Natural killer cell (primary cell): Measurements from ENCODE around the gene TTYH1. TPM values are rescaled to one million over a fixed set of nuclear protein-coding genes. Genes with fewer than 3 reads are reported as not detected.

Experiments
- ATAC-seq, 3 donors: fragments of 150-1000 bp in 2 of 3; fragments of 200-7000 bp in 1 of 3; cut with Tn5 transposase; 1 replicate in 1 of 3; 2 replicates in 2 of 3; pipeline ENCODE4 v1.10.0; 2021; ENCODE audit warnings: mild to moderate bottlenecking in 2 of 3, moderate library complexity in 2 of 3
- DNase-seq, 2 donors: peaks; one replicate each; pipeline versions ENCODE4 v3.0.0 to v3.0.0-alpha.2; 2013 to 2021; ENCODE audit warnings: mixed read lengths in 1 of 2
- H3K27ac ChIP-seq: one replicate; pipeline ENCODE4 v1.5.1; 2013; ENCODE audit warnings: mild to moderate bottlenecking, low read length
- H3K27me3 ChIP-seq: one replicate; pipeline ENCODE4 v1.6.1; 2013; ENCODE audit warnings: low read length; ENCODE audit not compliant: control insufficient read depth, insufficient read depth
- H3K36me3 ChIP-seq: one replicate; pipeline ENCODE4 v1.6.1; 2013; ENCODE audit warnings: low read length; ENCODE audit not compliant: control insufficient read depth, insufficient read depth
- H3K4me1 ChIP-seq: one replicate; pipeline ENCODE4 v1.6.1; 2013; ENCODE audit warnings: low read length; ENCODE audit not compliant: control insufficient read depth, insufficient read depth
- H3K4me3 ChIP-seq: one replicate; pipeline ENCODE4 v1.5.1; 2013; ENCODE audit warnings: low read length
- H3K9me3 ChIP-seq: one replicate; pipeline ENCODE4 v1.6.1; 2013; ENCODE audit warnings: low read length; ENCODE audit not compliant: control insufficient read depth, insufficient read depth
- H3K27ac Mint-ChIP-seq, 2 donors: one replicate each; pipeline ENCODE4 v1.8.0; 2022; ENCODE audit warnings: mild to moderate bottlenecking in 2 of 2, mixed read lengths in 2 of 2, moderate library complexity in 1 of 2
- H3K27me3 Mint-ChIP-seq, 2 donors: one replicate each; pipeline ENCODE4 v1.8.0; 2022; ENCODE audit warnings: low read depth in 2 of 2, mixed read lengths in 2 of 2
- H3K36me3 Mint-ChIP-seq: one replicate; pipeline ENCODE4 v1.8.0; 2022; ENCODE audit warnings: mixed read lengths
- H3K4me1 Mint-ChIP-seq, 2 donors: one replicate each; pipeline ENCODE4 v1.8.0; 2022; ENCODE audit warnings: mixed read lengths in 2 of 2
- H3K4me3 Mint-ChIP-seq: one replicate; pipeline ENCODE4 v1.8.0; 2022; ENCODE audit warnings: mild to moderate bottlenecking, moderate library complexity, mixed read lengths
- H3K9me3 Mint-ChIP-seq, 2 donors: one replicate each; pipeline ENCODE4 v1.8.0; 2022; ENCODE audit warnings: mixed read lengths in 2 of 2
- WGBS: methylation state at CpG from one replicate; pipeline ENCODE4 v1.1.7; 2013; ENCODE audit warnings: missing lambda C conversion rate; ENCODE audit not compliant: insufficient coverage; 5-methylcytosine and 5-hydroxymethylcytosine counted together
- intact Hi-C: fragments of 100-400 bp; cut with micrococcal nuclease; formaldehyde crosslinking; loops from one replicate; pipeline ENCODE4 v1.14.2; 2022
- total RNA-seq, 4 donors: library from RNA; stranded (reverse); fragments of 120-200 nt in 1 of 4; gene quantifications; one replicate each; pipeline versions ENCODE4 v1.2.3 to v1.2.4, GENCODE V29; 2013 to 2022
- TF ChIP-seq, protein P1 (sequence below): fragments of 200-600 bp; IDR thresholded peaks from one replicate; pipeline ENCODE4 v1.8.0; 2022; ENCODE audit warnings: antibody characterized with exemption

The TTYH1 gene
- total RNA-seq, 3 donors from 2014 or later (not counting 1 experiment from before 2014, with no cell fraction given) = 0.59 to 0.84 (median 0.65) TPM

DNA sequence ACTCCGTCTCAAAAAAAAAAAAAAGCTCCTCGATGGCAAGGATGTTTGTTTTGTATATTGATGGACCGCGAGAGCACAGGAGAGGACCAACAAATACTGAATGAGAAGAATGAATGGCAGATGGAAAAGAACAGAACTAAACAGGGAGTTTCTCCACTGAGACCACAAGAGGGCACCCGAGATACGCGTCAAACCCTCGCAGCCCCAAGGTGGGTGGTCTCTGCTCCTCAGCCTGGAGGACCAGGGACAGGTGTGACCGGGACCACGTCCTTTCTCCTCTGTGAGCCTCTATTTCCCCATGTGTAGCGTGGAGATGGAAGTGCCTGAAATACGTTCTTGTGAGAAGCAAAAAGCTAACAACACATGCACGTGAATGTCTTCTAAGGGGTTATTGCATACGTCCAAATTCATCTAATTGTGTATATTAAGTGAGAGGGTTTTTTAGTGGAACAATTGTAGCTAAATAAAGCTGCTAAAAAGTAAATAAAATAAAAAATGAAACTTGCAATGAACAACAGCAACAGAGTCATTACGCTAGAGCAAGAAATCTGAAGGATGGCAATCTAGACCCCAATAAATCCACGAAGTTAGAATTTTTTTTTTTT lies 66.2 kb downstream of the TTYH1 start:
- intact Hi-C loops = loop anchor here (1.0 to 5.0 kb wide), 3 partner anchors 51 to 195 kb away; no protein-coding TSS in a partner anchor
- ATAC-seq = peak; percentile 54 to 75 (median 68)
- Histone ChIP-seq H3K27ac (no peak overlapping the region), H3K36me3 (no peaks in the 10 kb centered on the region), H3K9me3 (no peaks in the 10 kb centered on the region), H3K27me3 (peaks cover 8% of the 10 kb centered on the region), H3K4me3 (no peak overlapping the region), H3K4me1 (peaks cover 41% of the 10 kb centered on the region)
- Mint-ChIP-seq H3K4me3 (peak overlapping the region; percentile 78), H3K27me3 (peaks cover 39 to 44% of the 10 kb centered on the region in 2 donors), H3K9me3 (no peaks in the 10 kb centered on the region), H3K36me3 (no peaks in the 10 kb centered on the region), H3K4me1 (peaks cover 42 to 60% of the 10 kb centered on the region in 2 donors), H3K27ac (peak overlapping the region in 1 of 2 donors; percentile 62)
- peak in 1 of 2 donors; percentile 81 for DNase-seq
- 15% methylated on average over 16 of the region's 16 CpGs for WGBS
- TF ChIP-seq, protein P1, sequence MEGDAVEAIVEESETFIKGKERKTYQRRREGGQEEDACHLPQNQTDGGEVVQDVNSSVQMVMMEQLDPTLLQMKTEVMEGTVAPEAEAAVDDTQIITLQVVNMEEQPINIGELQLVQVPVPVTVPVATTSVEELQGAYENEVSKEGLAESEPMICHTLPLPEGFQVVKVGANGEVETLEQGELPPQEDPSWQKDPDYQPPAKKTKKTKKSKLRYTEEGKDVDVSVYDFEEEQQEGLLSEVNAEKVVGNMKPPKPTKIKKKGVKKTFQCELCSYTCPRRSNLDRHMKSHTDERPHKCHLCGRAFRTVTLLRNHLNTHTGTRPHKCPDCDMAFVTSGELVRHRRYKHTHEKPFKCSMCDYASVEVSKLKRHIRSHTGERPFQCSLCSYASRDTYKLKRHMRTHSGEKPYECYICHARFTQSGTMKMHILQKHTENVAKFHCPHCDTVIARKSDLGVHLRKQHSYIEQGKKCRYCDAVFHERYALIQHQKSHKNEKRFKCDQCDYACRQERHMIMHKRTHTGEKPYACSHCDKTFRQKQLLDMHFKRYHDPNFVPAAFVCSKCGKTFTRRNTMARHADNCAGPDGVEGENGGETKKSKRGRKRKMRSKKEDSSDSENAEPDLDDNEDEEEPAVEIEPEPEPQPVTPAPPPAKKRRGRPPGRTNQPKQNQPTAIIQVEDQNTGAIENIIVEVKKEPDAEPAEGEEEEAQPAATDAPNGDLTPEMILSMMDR = peak; percentile 85

DNA sequence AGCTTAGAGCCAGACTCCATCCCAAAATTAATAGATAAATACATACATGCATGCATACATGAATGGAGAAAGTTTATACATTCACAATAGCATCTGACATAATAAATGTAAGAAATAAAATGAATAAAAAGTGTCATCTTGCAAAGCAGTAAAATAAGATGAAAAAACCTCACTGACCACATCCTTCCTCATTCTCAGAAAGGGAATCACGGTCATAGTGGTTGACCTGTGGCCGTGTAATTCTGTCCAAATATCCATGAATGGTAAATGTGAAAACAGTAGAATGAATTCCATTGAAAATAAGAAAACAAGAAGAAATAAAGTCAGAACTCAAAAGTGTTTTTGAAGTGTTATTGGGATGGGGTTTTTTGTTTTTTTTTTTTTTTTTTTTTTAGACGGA lies 67.6 kb downstream of the TTYH1 start:
- TF ChIP-seq, protein P1 = no peak
- Mint-ChIP-seq H3K9me3 (no peaks in the 10 kb centered on the region), H3K4me1 (peaks cover 42 to 60% of the 10 kb centered on the region in 2 donors), H3K27me3 (peaks cover 29 to 31% of the 10 kb centered on the region in 2 donors), H3K36me3 (no peaks in the 10 kb centered on the region), H3K4me3 (peak overlapping the region; percentile 76), H3K27ac (no peak overlapping the region)
- Histone ChIP-seq H3K27ac (no peak overlapping the region), H3K27me3 (peaks cover 8% of the 10 kb centered on the region), H3K9me3 (no peaks in the 10 kb centered on the region), H3K4me3 (no peak overlapping the region), H3K36me3 (no peaks in the 10 kb centered on the region), H3K4me1 (peaks cover 41% of the 10 kb centered on the region)
- ATAC-seq = peak in 1 of 3 donors; percentile 41
- 0% methylated on average over 1 of the region's 3 CpGs for WGBS
- no peak for DNase-seq
- intact Hi-C loops = loop anchor here (5.0 kb wide), 2 partner anchors 49 to 69 kb away; no protein-coding TSS in a partner anchor

DNA sequence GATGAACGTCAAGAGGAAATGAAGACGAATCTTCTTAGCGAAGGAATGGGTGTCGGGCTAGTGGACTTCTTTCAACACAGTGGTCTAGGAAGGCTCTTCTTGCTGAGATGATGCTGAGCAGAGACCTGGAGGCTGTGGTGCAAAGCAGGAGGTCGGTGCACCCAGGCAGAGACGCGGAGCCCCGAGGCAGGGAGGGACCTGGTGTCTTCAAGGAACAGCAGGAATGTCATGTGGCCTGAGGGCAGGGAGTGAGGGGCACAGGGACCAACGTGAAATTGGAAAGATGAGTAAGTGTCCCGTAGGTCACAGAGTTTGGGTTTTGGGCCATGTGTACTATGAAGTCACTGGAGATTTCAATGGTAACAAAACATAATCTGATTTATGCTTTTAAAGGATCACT lies 69.2 kb downstream of the TTYH1 start:
- TF ChIP-seq, protein P1 = no peak
- Mint-ChIP-seq H3K9me3 (no peaks in the 10 kb centered on the region), H3K36me3 (no peaks in the 10 kb centered on the region), H3K27me3 (peaks cover 23% of the 10 kb centered on the region in 2 donors), H3K4me1 (peaks cover 33 to 53% of the 10 kb centered on the region in 2 donors), H3K4me3 (no peak overlapping the region), H3K27ac (no peak overlapping the region)
- H3K27me3 ChIP-seq = peaks cover 9% of the 10 kb centered on the region
- peaks cover 36% of the 10 kb centered on the region for H3K4me1 ChIP-seq
- ATAC-seq = no peak
- 86% methylated on average over 10 of the region's 10 CpGs for WGBS
- no peak overlapping the region for H3K4me3 ChIP-seq
- intact Hi-C loops = loop anchor here (5.0 kb wide), 2 partner anchors 48 to 68 kb away; no protein-coding TSS in a partner anchor
- H3K36me3 ChIP-seq = no peaks in the 10 kb centered on the region
- no peak overlapping the region for H3K27ac ChIP-seq
- no peak for DNase-seq
- no peaks in the 10 kb centered on the region for H3K9me3 ChIP-seq
